D721Med (cell line): ENCODE measurements around the gene SH3RF3.

ENCODE experiments used
- DNase-seq: peaks from one replicate; pipeline ENCODE4 v3.0.0; 2011; ENCODE audit warnings: low spot score; ENCODE audit not compliant: insufficient read length
- FAIRE-seq: peaks from 2 replicates; lab custom pipeline; 2011; peaks lifted over from hg19 to GRCh38; lab: Jason Lieb, UNC
- TF ChIP-seq, protein P1 (sequence below): IDR thresholded peaks from 2 replicates; pipeline ENCODE4 v1.5.1; 2012; ENCODE audit warnings: mild to moderate bottlenecking, control low read depth; ENCODE audit not compliant: insufficient read depth; ENCODE audit errors: missing control alignments

SH3RF3 gene

DNA sequence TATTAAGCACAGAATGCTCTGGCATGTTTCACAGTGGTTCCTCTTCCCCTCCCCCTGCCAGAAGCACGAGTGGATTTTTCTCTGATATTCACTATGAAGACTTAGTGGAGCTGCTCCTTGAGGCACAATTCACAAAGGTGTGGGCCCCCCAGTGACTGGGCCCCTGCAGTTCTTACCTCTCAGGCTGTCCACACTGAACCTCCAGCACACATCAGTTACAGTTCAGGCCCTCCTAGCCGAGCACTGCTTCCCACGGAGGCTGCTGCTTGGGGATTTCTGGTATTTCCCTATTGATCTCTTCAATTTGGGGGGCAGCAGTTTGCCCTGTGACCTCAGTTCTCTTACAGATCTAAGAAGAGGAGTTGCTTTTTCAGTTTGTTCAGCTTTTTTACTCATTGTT is 236.1 kb downstream of the SH3RF3 start:
- TF ChIP-seq, protein P1, sequence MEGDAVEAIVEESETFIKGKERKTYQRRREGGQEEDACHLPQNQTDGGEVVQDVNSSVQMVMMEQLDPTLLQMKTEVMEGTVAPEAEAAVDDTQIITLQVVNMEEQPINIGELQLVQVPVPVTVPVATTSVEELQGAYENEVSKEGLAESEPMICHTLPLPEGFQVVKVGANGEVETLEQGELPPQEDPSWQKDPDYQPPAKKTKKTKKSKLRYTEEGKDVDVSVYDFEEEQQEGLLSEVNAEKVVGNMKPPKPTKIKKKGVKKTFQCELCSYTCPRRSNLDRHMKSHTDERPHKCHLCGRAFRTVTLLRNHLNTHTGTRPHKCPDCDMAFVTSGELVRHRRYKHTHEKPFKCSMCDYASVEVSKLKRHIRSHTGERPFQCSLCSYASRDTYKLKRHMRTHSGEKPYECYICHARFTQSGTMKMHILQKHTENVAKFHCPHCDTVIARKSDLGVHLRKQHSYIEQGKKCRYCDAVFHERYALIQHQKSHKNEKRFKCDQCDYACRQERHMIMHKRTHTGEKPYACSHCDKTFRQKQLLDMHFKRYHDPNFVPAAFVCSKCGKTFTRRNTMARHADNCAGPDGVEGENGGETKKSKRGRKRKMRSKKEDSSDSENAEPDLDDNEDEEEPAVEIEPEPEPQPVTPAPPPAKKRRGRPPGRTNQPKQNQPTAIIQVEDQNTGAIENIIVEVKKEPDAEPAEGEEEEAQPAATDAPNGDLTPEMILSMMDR = no peak
- FAIRE-seq (no peak), DNase-seq (no peak)

DNA sequence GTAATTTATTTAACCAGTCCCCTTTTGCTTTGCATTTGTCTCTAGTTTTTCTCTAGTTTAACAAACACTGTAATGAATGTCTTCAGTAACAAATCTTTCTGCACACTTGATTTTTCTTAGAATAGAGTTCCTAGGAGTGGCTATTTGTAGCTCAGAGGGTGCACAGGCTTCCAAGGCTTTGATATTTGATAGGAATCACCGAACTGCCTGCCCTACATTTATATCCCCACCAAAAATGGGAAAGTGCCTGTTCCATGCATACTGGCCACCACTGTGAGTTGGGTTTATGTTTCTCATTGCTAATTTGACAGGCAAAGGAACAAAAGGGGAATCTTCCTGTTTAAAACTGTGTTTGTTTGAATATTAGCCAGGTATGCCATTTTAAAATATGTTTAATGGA is 238.7 kb downstream of the SH3RF3 start:
- no peak for FAIRE-seq

GRCh38 chr2:109368798-109369197 is 239.8 kb downstream of the SH3RF3 start:
- FAIRE-seq (no peak), DNase-seq (no peak)
- TF ChIP-seq, protein P1 = no peak

More for the DNA sequence above, 238.7 kb downstream of the SH3RF3 start:
- TF ChIP-seq, protein P1 = no peak
- no peak for DNase-seq

DNA sequence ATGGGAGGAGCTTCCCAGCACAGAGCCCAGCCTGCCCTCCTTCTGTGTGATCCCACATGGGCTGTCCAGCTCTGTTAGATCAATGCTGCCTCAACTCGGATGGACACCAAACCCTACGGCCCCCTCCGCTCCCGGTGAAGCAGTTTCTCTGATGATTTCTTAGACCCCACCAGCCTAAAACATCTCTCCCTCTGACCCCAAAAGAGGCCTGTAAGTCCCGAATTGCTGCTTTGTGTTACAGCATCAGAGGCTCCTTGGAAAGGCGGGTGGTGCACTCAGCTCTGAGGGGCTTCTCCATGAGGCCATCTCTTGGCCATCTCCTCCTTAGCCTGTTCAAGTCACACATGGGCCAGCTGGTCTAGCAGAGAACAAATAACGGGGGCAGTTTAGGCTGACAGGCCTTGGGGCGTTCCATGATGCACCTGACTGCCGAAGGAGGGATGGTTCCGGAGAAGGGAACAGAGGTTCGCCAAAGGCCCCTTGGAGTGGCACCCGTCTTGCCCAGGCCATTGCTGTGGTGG is 240.7 kb downstream of the SH3RF3 start:
- no peak for DNase-seq
- TF ChIP-seq, protein P1 = no peak
- FAIRE-seq = no peak

- DNase-seq (no peak), FAIRE-seq (no peak)
- TF ChIP-seq, protein P1 = no peak
Measured at GRCh38 chr2:109370399-109371035, 241.5 kb downstream of the SH3RF3 start.

DNA sequence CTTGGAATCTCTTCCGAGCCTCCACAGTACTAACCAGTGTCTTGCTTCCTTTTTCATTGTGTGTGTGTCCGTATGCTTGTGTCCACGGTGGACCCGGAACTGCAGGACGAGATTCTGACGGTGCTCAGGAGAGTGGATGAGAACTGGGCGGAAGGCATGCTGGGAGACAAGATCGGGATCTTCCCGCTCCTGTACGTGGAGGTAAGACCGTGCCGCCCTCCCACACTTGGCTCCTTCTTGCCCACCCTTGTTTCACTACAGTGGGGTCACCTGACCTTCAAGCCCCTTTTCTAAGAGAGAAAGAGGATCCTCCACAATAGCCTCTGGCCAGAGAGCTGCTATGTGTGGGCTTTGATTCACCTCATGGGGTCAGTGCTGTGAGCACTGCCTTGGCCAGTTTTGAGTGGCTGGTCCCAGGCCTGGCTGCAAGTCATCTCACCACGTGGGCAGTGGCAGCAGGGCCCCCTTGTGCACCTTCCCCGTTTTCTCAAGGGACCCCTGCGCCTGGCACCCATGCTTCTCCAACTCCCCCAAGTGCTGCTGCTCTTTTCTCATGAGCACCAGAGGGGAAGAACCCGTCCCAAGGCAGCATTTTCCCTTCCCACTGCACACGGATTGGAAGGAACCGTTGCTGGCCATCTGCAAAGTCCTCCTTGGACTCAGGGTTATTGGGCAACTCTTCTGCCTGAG is 242.6 kb downstream of the SH3RF3 start:
- DNase-seq (no peak), FAIRE-seq (no peak)
- TF ChIP-seq, protein P1 = no peak

- TF ChIP-seq, protein P1 = no peak
Measured at GRCh38 chr2:109372171-109372568, 243.2 kb downstream of the SH3RF3 start.

More at GRCh38 chr2:109372171-109372568, 243.2 kb downstream of the SH3RF3 start:
- DNase-seq (no peak), FAIRE-seq (no peak)
